ENCODE data around the gene CNTN6. TPM values are rescaled to one million over a fixed set of nuclear protein-coding genes. Genes with fewer than 3 reads are reported as not detected.
A peak's percentile ranks its signal among the peaks of the same experiment; 100 is the strongest.

Gene CNTN6
- total RNA-seq, 1 donor from 2014 or later = 0.12 TPM

DNA sequence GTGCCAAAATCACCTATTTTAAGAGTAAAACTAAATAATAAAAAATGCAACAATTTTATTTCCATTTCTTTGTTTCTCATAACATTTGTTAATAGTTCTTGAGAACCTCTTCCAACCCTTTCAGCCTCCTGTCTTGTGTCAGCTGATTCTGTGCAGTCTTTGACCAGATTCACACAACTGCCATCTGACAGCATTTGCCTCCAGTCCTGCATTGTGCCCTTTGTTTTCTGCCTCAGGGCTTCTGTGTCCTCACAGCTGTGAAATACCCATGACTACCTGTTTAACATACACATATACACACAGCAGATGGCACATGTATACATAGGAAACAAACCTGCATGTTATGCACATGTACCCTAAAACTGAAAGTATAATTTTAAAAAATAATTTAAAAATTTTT is 13.2 kb upstream of the CNTN6 start:
- DNase-seq (ENCODE audit: low read depth) = no peak
- no peak for TF ChIP-seq CTCF (conservative IDR thresholded peaks at IDR 0.05; ENCODE audit: low read depth, low read length)
- H3K4me3 ChIP-seq (ENCODE audit: low read depth, low read length) = no peak overlapping the region

DNA sequence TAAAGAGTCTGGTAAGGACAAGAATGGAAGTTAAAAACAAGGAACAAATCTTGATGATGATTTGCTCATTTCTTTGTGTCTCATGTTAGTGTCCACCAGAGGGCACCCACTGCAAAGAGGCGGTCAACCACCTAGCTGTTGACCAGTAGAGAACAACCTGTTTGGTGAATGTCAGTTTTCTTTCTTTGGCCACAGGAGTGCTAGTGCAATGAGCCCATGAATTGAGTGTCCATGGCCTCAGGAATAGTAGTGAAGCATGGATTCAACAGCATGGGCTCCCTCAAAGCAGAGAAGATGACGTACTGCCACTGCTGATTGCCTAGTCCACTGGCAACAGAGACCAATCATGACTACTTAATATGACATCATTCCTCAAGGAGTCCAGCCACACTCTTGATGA is 10.7 kb upstream of the CNTN6 start:
- peak; percentile 90 for TF ChIP-seq CTCF (conservative IDR thresholded peaks at IDR 0.05; ENCODE audit: low read depth, low read length)
- DNase-seq (ENCODE audit: low read depth) = no peak
- no peak overlapping the region for H3K4me3 ChIP-seq (ENCODE audit: low read depth, low read length)

GRCh38 chr3:1087066-1087560 is 5.7 kb upstream of the CNTN6 start:
- peak; percentile 92 for DNase-seq (ENCODE audit: low read depth)
- peak; percentile 55 for TF ChIP-seq CTCF (conservative IDR thresholded peaks at IDR 0.05; ENCODE audit: low read depth, low read length)
- no peak overlapping the region for H3K4me3 ChIP-seq (ENCODE audit: low read depth, low read length)

DNA sequence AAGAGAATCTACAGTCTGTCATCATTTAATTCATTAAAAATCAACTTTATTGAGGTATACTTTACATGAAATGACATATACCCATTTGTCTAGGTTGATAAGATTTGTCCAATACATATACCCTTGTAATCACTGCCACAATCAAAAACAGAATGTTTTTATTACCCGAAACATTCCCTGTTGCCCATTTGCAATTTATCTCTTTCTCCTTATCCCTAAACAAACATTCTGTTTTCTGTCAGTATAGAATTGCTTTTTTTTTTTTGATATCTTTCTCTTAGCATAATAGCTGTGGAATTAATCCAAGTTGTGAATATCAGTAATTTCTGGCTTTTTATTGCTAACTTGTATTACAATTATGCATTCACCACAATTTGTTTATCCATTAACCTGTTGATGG is 4.3 kb upstream of the CNTN6 start:
- TF ChIP-seq CTCF (conservative IDR thresholded peaks at IDR 0.05; ENCODE audit: low read depth, low read length) = no peak
- no peak for DNase-seq (ENCODE audit: low read depth)

DNA sequence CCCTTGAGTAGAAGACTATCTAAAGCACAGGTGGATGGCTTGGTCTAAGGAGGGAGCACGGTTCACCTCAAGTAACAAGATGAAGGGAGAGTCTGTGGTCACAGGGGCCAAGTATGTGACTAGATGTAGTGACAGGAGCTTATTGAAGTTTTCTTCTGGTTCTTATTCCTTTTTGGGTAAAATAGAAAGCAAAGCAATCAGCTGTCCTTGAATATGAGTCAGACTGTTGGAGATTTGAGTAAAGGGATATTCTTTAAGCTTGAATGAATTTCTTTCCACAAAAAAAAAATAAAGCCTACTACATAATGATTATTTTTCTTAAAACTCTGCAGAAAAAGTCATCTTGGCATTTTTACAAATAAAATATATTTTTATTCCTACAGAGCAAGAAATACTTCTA is 1.5 kb upstream of the CNTN6 start:
- H3K4me3 ChIP-seq (ENCODE audit: low read depth, low read length) = no peak overlapping the region
- no peak for DNase-seq (ENCODE audit: low read depth)

More for the DNA sequence above, 4.3 kb upstream of the CNTN6 start:
- no peak overlapping the region for H3K4me3 ChIP-seq (ENCODE audit: low read depth, low read length)

DNA sequence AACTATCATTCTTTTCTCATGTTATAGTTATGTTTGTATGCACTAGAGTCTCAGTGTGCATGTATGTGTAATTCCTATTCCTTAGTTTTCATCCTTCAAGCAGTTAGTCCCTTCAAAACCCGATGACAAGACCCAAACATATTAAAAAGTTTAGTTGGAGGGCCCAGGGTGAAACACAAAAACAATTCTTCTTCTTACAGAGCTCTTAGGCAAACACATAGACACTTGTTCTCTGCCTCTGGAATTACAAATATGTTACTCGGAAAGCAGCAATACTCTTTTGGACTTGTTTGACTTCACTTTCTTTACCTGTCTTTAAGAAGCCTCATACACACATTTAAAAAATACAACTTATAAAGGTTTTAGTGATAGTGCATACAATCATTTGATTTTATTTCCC is 763 bp upstream of the CNTN6 start:
- no peak for DNase-seq (ENCODE audit: low read depth)
- no peak overlapping the region for H3K4me3 ChIP-seq (ENCODE audit: low read depth, low read length)

More for the DNA sequence above, 1.5 kb upstream of the CNTN6 start:
- no peak for TF ChIP-seq CTCF (conservative IDR thresholded peaks at IDR 0.05; ENCODE audit: low read depth, low read length)

More for the DNA sequence above, 763 bp upstream of the CNTN6 start:
- no peak for TF ChIP-seq CTCF (conservative IDR thresholded peaks at IDR 0.05; ENCODE audit: low read depth, low read length)
